T-helper 22 cell (primary cell): ENCODE results near the gene PLA2G3.

Experiments
- DNase-seq: peaks from one replicate; pipeline ENCODE4 v3.0.0-alpha.2; 2020; ENCODE audit warnings: low read depth

Gene PLA2G3

DNA sequence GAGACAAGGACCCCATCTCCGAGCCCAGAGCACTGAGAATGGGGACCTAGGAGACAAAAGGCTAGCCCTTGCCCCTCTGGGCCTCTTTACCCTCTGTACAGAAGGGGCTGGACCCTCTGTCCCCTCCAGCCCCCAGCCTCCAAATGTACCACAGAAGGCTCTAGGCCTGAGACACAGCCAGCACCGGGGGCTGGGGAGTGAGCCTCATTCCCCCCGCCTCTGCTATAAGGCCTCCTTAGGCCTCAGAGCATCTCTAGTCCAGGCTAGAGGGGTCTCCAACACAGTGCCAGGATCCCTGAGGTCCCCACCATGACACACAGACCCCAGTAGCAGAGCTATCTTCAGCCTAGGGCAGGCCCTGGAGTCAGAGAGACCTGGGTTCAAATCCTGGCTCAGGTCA is 54.4 kb downstream of the PLA2G3 start:
- no peak for DNase-seq

DNA sequence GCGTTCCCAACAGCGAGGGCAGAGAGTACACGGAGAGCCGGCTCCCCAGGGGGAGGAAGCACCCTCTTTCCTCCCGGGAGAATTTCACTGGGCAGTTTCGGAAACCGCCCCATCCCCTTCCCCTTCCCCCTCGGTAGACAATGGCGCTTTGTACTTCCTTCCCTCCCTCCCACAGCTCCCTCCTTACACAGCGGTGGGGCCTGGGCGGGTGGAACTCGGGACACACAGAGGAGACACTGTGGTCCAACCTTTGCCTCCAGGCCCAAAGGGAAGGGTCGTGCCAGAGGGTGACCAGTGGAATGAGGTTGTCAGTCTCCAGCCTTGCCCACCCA is 54.8 kb downstream of the PLA2G3 start:
- DNase-seq: no peak

DNA sequence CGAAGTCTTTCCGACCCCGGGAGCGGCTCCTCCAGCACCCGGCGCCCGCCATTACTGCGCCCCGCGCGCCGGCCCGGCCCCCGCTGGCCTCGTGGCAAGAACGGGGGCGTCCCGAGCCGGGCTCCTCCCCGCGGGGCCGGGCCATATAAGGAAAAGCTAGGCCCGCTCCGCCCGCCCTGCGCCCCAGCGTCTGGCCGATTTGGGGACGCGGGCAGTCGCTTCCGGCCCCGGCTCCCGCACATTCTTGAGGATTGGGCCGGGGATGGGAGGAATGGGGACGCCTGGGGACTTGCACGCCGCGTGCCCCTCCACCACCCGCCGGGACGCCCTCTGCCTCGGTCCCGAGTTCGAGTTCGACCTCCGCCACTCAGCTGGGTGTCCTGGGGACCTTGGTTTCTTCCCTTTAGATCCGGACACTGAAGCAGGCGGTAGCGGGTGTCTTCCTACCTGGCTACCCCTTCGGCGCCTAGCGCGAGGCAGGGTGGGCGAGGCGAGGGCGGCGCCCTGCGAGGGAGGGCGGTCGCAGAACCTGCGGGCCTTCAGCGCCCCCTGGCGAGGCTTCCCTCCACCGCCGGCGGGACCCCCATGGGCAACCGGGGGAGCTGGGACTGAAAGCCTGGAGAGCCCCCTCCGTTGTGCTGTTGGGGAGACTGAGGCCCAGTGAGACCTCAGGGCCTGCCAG is 55.4 kb downstream of the PLA2G3 start:
- peak; percentile 71 for DNase-seq
